ENCODE results near the gene POR.

The POR gene

GRCh38 chr7:75955331-75955955, 40.5 kb downstream of the POR start:
- DNase-seq = no peak

GRCh38 chr7:75957021-75957736, 42.2 kb downstream of the POR start:
- DNase-seq = no peak

GRCh38 chr7:75958802-75959543, 44.0 kb downstream of the POR start:
- no peak for DNase-seq

DNA sequence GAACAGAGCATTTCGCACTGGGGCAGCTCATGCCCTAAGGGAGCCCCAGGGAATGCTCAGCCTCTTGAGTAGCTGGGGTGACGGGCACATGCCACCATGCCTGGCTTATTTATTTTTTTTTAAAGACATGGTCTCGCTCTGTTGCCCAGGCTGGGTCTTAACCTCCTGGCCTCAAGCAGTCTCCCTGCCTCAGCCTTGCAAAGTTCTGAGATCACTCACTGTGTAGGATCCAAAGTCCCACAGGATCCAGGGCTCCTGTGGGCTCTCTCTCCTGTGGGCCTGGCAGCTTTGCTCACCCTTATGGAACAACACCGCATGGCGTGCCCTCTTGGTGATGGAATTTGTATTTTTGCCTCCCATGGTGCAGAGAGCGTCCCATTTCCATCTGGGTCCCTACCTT, 45.4 kb downstream of the POR start:
- no peak for DNase-seq

DNA sequence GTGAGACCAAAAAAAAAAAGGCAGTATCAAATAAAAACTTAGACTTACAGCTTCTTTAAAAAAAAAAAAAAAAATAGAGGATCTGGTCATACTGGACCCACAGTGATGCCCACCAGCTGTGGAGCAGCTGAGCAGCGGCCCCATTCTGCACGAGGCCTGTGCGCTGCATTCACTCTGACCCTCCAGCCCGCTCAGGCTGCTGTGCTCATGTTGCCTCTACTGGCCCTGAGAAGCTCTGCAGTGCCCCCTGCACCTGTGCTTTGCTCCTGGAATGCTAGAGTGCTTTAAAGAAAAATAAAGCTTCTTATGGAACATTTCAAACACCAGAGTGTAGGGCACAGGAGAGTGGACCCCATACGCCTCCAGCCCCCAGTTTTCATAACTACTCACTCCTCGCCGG, 46.3 kb downstream of the POR start:
- no peak for DNase-seq

GRCh38 chr7:75962607-75963380, 47.8 kb downstream of the POR start:
- DNase-seq = no peak

- no peak for DNase-seq
These were observed 48.5 kb downstream of the POR start for GRCh38 chr7:75963381-75963995.

DNA sequence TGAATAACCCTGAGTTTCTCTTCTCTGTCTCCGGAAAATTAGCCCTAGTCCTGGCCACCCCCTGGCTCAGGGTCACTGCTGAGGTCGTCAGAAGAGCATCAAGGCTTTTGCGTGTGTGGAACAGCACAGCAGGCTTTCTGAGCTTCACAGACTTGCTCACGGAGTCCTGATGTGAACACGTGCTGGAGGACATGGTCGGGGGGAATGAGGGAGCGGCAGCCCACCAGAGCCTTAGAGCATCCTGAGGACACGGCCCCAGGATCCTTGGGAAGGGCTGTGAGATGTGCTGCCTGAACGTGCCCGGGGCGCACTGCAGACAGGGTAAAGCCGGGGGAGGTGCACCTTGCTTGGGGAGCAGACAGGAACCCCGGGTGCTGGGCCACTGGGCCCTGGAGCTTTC, 50.7 kb downstream of the POR start:
- DNase-seq = no peak

DNA sequence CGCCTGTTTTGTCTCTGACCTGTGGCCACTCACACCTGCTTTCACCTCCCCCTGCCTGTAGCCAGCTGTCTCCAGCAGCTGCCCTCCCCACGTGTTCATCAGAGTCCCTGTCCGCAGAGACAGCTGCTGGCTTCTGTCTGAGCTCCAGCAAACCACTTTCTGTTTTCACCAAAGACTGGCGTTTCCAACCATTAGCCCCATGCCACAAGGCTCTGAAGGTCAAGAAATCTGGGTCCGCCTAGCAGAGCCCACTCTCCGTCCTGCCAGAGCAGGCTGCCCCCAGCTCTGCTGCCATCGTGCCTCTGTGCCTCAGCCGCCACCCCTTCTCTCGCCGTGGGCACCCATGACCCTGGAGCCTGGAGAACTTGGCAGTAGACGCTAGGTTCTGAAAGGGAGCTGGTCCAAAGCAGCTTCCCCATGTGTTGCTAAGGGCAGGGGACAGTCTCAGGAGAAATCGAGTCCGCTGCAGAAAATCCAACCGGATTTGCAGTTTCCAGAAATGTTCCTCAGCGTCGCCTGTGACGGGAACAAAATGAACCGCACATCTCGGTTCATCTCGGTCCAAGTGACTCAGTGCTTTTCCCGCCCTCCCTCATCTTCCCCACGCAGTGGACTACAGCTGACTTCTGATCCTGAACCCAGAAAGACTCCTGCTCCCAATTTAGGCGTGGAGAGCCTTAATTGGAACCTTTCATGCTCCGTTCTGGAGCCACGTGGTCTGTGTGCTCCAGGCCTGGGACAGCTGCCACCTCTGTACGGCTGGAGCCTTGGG, 51.4 kb downstream of the POR start:
- no peak for DNase-seq

GRCh38 chr7:75967055-75967454, 52.1 kb downstream of the POR start:
- DNase-seq = no peak

DNA sequence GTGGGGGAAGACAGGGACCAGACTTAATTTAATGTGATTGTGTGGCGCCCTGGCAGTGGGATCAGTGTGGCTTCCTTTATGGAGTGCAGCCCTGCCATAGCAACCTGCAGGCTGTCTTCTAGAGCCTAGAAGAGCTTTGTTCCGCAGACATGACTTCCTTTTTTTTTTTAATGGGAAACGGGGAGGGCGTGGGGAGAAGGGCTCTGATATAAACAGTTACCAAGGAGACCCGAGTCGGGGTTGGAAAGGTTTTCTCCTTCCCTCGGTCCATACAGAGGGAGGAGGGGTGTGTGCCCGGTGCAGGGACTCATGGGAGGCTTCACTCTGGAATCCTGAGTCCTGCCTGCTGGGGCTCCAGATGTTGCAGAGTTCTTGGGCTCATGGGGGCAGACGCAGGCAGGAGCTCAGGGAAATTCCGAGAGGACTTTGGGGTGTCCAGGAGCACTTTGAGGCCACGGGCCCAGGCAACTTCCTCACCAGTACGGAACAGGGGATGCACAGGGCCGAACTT, 52.6 kb downstream of the POR start:
- DNase-seq = no peak

DNA sequence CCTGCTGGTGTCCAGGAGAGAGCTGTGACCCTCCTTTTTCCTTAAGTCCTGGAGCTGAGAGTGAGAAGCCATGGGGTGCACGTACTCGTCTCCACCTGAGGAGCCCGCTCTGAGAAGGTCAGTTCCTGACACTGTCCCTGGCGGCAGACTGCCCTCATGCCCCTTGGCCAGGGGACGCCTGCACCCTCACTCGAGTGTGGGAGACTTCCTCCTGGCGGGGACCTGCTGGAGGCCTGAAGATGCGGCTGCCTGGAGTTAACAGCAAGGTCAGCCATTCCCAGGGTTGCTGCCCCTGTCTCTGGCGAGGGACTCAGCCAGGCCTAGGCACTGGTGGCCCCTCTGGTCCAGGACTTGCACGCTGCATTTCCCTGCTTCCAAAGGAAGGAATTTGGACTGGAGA, 53.1 kb downstream of the POR start:
- no peak for DNase-seq

GRCh38 chr7:75968561-75969001, 53.6 kb downstream of the POR start:
- DNase-seq = no peak

DNA sequence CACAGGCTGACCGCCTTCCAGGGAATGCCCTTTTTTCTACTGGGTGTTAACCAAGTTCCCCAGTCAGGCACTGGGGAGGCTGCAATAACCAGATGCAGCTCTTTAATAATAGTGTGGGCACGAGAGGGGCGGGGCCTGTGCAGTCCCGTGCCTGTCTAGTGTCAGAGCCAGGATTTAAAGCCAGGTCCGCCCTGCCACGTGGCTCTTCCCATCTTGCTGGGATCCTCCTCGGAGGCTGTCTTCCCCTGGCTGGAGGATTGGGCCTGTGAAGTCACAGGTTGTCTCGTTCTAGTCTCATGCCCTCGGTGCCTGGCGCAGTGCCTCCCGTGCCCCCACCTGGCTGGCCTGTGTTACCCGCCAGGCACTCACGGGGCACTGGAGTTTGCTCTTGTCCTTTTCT, 54.2 kb downstream of the POR start:
- no peak for DNase-seq

DNA sequence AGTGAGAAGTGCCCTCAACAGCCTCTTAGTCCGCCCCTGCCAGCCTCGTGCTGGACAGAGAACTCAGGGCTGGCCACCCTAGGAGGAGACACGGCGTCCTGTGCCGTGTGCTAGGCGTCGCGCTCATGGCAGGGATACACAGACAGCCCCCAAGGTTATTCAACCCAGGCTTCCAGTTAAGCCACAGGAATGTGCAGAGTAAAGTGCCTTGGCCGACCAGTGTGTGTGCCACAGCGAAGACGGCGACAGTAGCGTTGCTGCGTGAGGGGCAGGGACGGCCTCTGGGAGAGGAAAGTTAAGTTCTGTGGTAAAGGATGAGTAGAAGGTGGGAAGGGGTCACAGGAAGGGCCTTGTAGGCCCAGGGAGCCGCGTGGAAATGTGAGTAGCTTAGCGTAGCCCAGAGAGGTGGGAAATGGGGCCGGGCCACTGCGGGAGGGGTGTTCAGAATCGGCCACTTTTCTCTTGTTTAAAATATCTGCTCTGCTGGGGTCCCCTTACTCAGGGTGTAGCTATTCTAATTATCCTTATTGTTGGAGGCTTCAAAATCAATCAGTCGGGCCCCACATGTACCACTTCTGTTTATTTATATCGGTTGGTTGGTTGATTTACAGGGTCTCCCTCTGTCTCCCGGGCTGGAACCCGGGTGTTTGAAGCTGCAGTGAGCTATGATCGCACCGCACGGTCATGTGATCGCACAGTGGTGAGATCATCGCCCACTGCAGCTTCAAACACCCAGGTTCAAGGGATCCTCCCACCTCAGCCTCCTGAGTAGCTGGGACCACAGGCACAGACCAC, 54.9 kb downstream of the POR start:
- DNase-seq = no peak

DNA sequence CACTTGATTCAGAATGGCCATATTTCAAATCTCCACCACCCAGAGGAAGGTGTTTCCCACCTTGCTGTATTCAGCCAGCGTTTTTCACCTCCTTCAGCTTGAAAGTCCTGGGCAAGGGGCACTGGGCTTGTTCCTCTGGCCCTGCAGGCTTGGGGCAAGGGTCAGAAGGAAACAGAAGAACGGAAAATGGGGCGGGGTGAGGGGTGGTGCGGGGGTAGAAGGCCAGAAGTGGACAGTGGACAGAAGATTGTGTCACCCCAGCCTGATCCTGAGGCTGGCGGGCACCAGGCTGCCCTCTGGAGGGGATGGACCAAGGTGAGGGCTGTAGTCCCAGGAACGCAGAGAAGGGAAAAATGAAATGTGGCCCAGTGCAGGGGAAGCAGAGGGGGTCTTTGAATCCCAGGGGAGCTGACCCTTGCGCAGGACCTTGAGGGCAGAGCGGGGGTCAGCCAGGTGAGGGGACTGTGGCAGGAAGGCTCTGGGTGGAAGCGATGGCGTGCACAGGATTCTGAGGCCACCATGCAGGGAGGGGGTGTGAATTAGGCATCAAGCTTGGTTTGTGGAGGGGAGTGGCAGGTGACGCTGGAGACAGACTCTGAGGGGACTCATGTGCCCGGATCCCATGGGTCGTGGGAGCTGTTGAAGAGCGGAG, 56.5 kb downstream of the POR start:
- no peak for DNase-seq

DNA sequence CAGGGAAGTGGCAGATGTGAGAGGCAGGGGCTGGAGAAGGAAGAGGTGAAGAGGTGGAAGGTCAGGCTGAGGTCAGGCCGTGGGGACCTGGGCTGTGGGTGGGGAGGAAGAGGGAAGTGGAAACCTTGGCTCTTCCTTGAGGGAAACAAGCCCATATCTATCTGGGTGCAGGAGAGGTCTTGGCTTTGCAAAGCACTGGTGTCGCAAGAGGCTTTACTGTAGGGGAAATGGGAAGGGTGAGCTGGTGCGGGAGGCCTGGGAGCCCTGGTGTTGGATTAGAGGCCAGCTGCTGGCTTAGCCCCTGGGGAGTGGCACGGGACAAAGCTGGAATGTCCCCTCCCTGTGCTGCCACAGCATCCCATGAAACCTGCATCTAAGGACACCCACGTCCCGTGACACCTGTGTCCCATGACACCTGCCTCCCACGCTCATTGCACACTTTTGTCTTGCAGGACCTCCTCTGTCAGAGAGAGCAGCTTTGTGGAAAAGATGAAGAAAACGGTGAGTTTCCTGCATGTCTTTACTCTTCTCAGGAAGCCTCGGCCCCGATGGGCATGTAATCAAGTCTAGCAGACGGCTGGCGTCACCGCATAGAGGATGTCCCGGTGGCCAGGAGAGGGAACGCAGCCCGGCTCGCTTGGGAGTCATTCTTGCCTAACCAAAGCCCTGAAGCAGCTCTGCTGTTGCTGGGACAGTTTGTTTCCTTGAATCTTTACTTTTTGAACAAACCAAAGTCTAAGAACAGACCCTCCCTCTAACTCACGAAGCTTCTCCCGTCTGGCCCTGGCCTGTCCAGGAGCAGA, 57.2 kb downstream of the POR start:
- no peak for DNase-seq

- DNase-seq = no peak
These were observed 62.8 kb downstream of the POR start for GRCh38 chr7:75977743-75978142.

DNA sequence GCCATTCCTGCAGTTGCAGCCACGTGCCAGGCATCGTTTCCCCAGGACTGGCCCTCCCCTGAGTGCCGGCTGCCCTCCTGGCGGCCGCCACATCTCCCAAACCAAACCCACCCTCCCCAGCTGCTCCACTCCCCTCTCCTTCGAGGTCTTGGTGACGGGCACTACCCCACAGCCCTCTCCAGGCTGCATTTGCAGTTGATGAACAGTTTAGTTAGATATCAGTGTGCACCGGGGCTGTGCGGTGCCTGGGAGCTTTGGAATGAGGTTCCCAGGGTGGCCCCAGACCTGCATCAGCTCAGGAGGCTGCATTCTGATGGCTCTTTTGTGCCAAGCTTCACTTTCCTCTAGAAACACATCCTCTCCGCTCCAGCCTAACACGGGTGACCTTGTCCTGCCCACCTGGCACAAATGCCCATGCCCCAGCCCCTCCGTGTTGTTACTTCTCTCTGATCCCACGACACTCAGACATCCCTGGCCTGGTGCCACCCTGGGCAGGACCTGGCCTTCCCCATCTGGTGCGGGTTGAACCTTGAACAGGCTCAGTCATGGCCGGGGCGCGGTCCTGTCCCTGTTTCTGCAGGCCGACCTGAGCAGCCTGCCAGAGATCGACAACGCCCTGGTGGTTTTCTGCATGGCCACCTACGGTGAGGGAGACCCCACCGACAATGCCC, 64.9 kb downstream of the POR start:
- DNase-seq = no peak

Measured in activated gamma-delta T cell (primary cell).